Naive B cell (primary cell): ENCODE measurements around the gene TMED5. TPM values are rescaled to one million over a fixed set of nuclear protein-coding genes. Genes with fewer than 3 reads are reported as not detected.
"Not testable (repeated sequence)": the region's sequence is repeated elsewhere in the genome, so short reads cannot be mapped to it uniquely, and the experiment has no call there.

Experiments
- ATAC-seq, 2 donors: fragments of 150-1000 bp; cut with Tn5 transposase; 2 replicates each; pipeline ENCODE4 v1.10.0; 2021; ENCODE audit warnings: low read depth in 2 of 2, mild to moderate bottlenecking in 2 of 2, moderate library complexity in 2 of 2
- DNase-seq: peaks from one replicate; pipeline ENCODE4 v3.0.0; 2022
- H3K27ac Mint-ChIP-seq, 6 donors: one replicate each; pipeline ENCODE4 v1.8.0; 2020 to 2022; ENCODE audit warnings: mild to moderate bottlenecking in 6 of 6, mixed read lengths in 6 of 6, moderate library complexity in 5 of 6, inconsistent platforms in 2 of 6
- H3K27me3 Mint-ChIP-seq, 3 donors: one replicate each; pipeline ENCODE4 v1.8.0; 2021 to 2022; ENCODE audit warnings: mixed read lengths in 3 of 3, mild to moderate bottlenecking in 1 of 3
- H3K36me3 Mint-ChIP-seq, 2 donors: one replicate each; pipeline ENCODE4 v1.8.0; 2020 to 2022; ENCODE audit warnings: mixed read lengths in 2 of 2, inconsistent platforms in 1 of 2, mild to moderate bottlenecking in 1 of 2
- H3K4me1 Mint-ChIP-seq, 3 donors: one replicate each; pipeline ENCODE4 v1.8.0; 2020 to 2022; ENCODE audit warnings: mixed read lengths in 3 of 3, inconsistent platforms in 1 of 3, mild to moderate bottlenecking in 1 of 3, moderate library complexity in 1 of 3
- H3K4me3 Mint-ChIP-seq, 8 donors: one replicate each; pipeline ENCODE4 v1.8.0; 2020 to 2022; ENCODE audit warnings: mild to moderate bottlenecking in 8 of 8, mixed read lengths in 8 of 8, moderate library complexity in 8 of 8, inconsistent platforms in 2 of 8
- H3K9me3 Mint-ChIP-seq, 7 donors: one replicate each; pipeline ENCODE4 v1.8.0; 2020 to 2022; ENCODE audit warnings: mixed read lengths in 7 of 7, mild to moderate bottlenecking in 5 of 7, inconsistent platforms in 2 of 7, moderate library complexity in 1 of 7
- polyA plus RNA-seq, 6 donors: library from polyadenylated mRNA; unstranded; fragments of 300-500 nt; fragmentation: Illumina TruSeq; gene quantifications; one replicate each; pipeline ENCODE4 v1.2.3, GENCODE V29; 2021; ENCODE audit warnings: low read depth in 6 of 6

TMED5 gene
- polyA plus RNA-seq, result 10 to 100 TPM; 18.1 to 25.9 (median 22.8) TPM

- Mint-ChIP-seq H3K27me3 (no peaks in the 10 kb centered on the region), H3K4me3 (peak within 1 kb of the TSS; percentile 88 to 99 (median 98)), H3K36me3 (peaks cover 0 to 4% of the 10 kb centered on the region in 2 donors), H3K4me1 (peaks cover 28 to 49% (median 45%) of the 10 kb centered on the region in 3 donors), H3K9me3 (no peaks in the 10 kb centered on the region), H3K27ac (peak within 1 kb of the TSS; percentile 92 to 99 (median 99))
- peak; percentile 78 to 79 for ATAC-seq
- peak; percentile 99 for DNase-seq
Observed at GRCh38 chr1:93179886-93180722, at the start of gene TMED5. TSS of gene TMED5 (minus strand) at chr1:93180413. CDS start at chr1:93180242, 171 bp downstream.

- H3K9me3 Mint-ChIP-seq, result peaks cover 0 to 3% (median 0%) of the 10 kb centered on the region in 7 donors
- no peak for DNase-seq
- H3K4me1 Mint-ChIP-seq, result peaks cover 16 to 36% (median 27%) of the 10 kb centered on the region in 3 donors
- no peak for ATAC-seq
- H3K4me3 Mint-ChIP-seq, result no peak overlapping the region
- H3K27me3 Mint-ChIP-seq, result no peaks in the 10 kb centered on the region
- no peaks in the 10 kb centered on the region for H3K36me3 Mint-ChIP-seq
- no peak overlapping the region for H3K27ac Mint-ChIP-seq
Observed at GRCh38 chr1:93223023-93223675, 42.9 kb upstream of the TMED5 start.

GRCh38 chr1:93221913-93222312, 41.7 kb upstream of the TMED5 start:
- ATAC-seq (no peak), DNase-seq (no peak)
- H3K27me3 Mint-ChIP-seq, result no peaks in the 10 kb centered on the region
- H3K27ac Mint-ChIP-seq, result peak overlapping the region in 1 of 6 donors; percentile 38
- H3K9me3 Mint-ChIP-seq, result peaks cover 0 to 3% (median 0%) of the 10 kb centered on the region in 7 donors
- H3K4me3 Mint-ChIP-seq, result no peak overlapping the region
- H3K4me1 Mint-ChIP-seq, result peaks cover 16 to 36% (median 27%) of the 10 kb centered on the region in 3 donors
- H3K36me3 Mint-ChIP-seq, result peaks cover 0 to 4% of the 10 kb centered on the region in 2 donors

GRCh38 chr1:93220716-93221115, 40.5 kb upstream of the TMED5 start:
- ATAC-seq, H3K27me3 Mint-ChIP-seq, H3K9me3 Mint-ChIP-seq, DNase-seq, H3K36me3 Mint-ChIP-seq: not testable (repeated sequence)
- H3K4me1 Mint-ChIP-seq, result peaks cover 13 to 31% (median 23%) of the 10 kb centered on the region in 3 donors
- peak overlapping the region in 1 of 8 donors; percentile 53 for H3K4me3 Mint-ChIP-seq
- peak overlapping the region in 1 of 6 donors; percentile 18 for H3K27ac Mint-ChIP-seq

- DNase-seq (no peak), ATAC-seq (peak; percentile 52 to 59)
- H3K9me3 Mint-ChIP-seq, result peaks cover 0 to 3% (median 0%) of the 10 kb centered on the region in 7 donors
- H3K4me1 Mint-ChIP-seq, result peaks cover 8 to 21% (median 14%) of the 10 kb centered on the region in 3 donors
- peak overlapping the region in 5 of 6 donors; percentile 34 to 80 (median 43) for H3K27ac Mint-ChIP-seq
- no peaks in the 10 kb centered on the region for H3K27me3 Mint-ChIP-seq
- peak overlapping the region; percentile 23 to 82 (median 66) for H3K4me3 Mint-ChIP-seq
- peaks cover 0 to 4% of the 10 kb centered on the region in 2 donors for H3K36me3 Mint-ChIP-seq
Observed at GRCh38 chr1:93219443-93219842, 39.2 kb upstream of the TMED5 start.

- Mint-ChIP-seq H3K9me3 (no peaks in the 10 kb centered on the region), H3K27me3 (no peaks in the 10 kb centered on the region), H3K4me3 (no peak overlapping the region), H3K36me3 (peaks cover 7 to 17% of the 10 kb centered on the region in 2 donors), H3K27ac (peak overlapping the region in 2 of 6 donors; percentile 24 to 28), H3K4me1 (peaks cover 8 to 13% (median 12%) of the 10 kb centered on the region in 3 donors)
- ATAC-seq (no peak), DNase-seq (no peak)
Observed at GRCh38 chr1:93215322-93215721, 35.1 kb upstream of the TMED5 start.

GRCh38 chr1:93207211-93207610, 27.0 kb upstream of the TMED5 start:
- no peak for ATAC-seq
- Mint-ChIP-seq H3K27me3 (no peaks in the 10 kb centered on the region), H3K27ac (no peak overlapping the region)

GRCh38 chr1:93206567-93206954, 26.3 kb upstream of the TMED5 start:
- Mint-ChIP-seq H3K4me1 (no peaks in the 10 kb centered on the region), H3K36me3 (peaks cover 0 to 11% of the 10 kb centered on the region in 2 donors), H3K4me3 (no peak overlapping the region), H3K27me3 (no peaks in the 10 kb centered on the region), H3K27ac (no peak overlapping the region), H3K9me3 (no peaks in the 10 kb centered on the region)
- DNase-seq (no peak), ATAC-seq (no peak)

More at GRCh38 chr1:93207211-93207610, 27.0 kb upstream of the TMED5 start:
- DNase-seq, result no peak
- Mint-ChIP-seq H3K9me3 (no peaks in the 10 kb centered on the region), H3K36me3 (peaks cover 0 to 11% of the 10 kb centered on the region in 2 donors), H3K4me1 (no peaks in the 10 kb centered on the region), H3K4me3 (no peak overlapping the region)

GRCh38 chr1:93205892-93206566, 25.8 kb upstream of the TMED5 start:
- DNase-seq (no peak), ATAC-seq (no peak)
- H3K27me3 Mint-ChIP-seq, result no peaks in the 10 kb centered on the region
- peaks cover 0 to 11% of the 10 kb centered on the region in 2 donors for H3K36me3 Mint-ChIP-seq
- peak overlapping the region in 2 of 6 donors; percentile 17 to 28 for H3K27ac Mint-ChIP-seq
- H3K4me1 Mint-ChIP-seq, result no peaks in the 10 kb centered on the region
- no peaks in the 10 kb centered on the region for H3K9me3 Mint-ChIP-seq
- no peak overlapping the region for H3K4me3 Mint-ChIP-seq

GRCh38 chr1:93200714-93201113, 20.5 kb upstream of the TMED5 start:
- no peaks in the 10 kb centered on the region for H3K9me3 Mint-ChIP-seq
- H3K27ac Mint-ChIP-seq, result no peak overlapping the region
- no peak overlapping the region for H3K4me3 Mint-ChIP-seq
- DNase-seq (no peak), ATAC-seq (no peak)
- H3K36me3 Mint-ChIP-seq, result peaks cover 0 to 17% of the 10 kb centered on the region in 2 donors
- H3K27me3 Mint-ChIP-seq, result no peaks in the 10 kb centered on the region
- peaks cover 0 to 6% (median 4%) of the 10 kb centered on the region in 3 donors for H3K4me1 Mint-ChIP-seq

GRCh38 chr1:93200086-93200620, 19.9 kb upstream of the TMED5 start:
- Mint-ChIP-seq H3K9me3 (no peaks in the 10 kb centered on the region), H3K27me3 (no peaks in the 10 kb centered on the region)

GRCh38 chr1:93199150-93199549, 18.9 kb upstream of the TMED5 start:
- H3K9me3 Mint-ChIP-seq, result no peaks in the 10 kb centered on the region
- peaks cover 4 to 12% (median 5%) of the 10 kb centered on the region in 3 donors for H3K4me1 Mint-ChIP-seq
- ATAC-seq, result no peak
- peaks cover 0 to 26% of the 10 kb centered on the region in 2 donors for H3K36me3 Mint-ChIP-seq
- DNase-seq, result no peak
- no peaks in the 10 kb centered on the region for H3K27me3 Mint-ChIP-seq
- no peak overlapping the region for H3K4me3 Mint-ChIP-seq
- H3K27ac Mint-ChIP-seq, result no peak overlapping the region

More at GRCh38 chr1:93200086-93200620, 19.9 kb upstream of the TMED5 start:
- no peak for ATAC-seq
- Mint-ChIP-seq H3K36me3 (peaks cover 0 to 23% of the 10 kb centered on the region in 2 donors), H3K4me1 (peaks cover 0 to 7% (median 4%) of the 10 kb centered on the region in 3 donors), H3K4me3 (no peak overlapping the region), H3K27ac (no peak overlapping the region)
- no peak for DNase-seq

- Mint-ChIP-seq H3K27ac (peak overlapping the region in 3 of 6 donors; percentile 6 to 43 (median 19)), H3K4me3 (no peak overlapping the region), H3K36me3 (peaks cover 0 to 30% of the 10 kb centered on the region in 2 donors), H3K9me3 (no peaks in the 10 kb centered on the region), H3K4me1 (peaks cover 4 to 12% (median 5%) of the 10 kb centered on the region in 3 donors), H3K27me3 (no peaks in the 10 kb centered on the region)
- DNase-seq, result no peak
- ATAC-seq, result no peak
Observed at GRCh38 chr1:93196591-93196990, 16.4 kb upstream of the TMED5 start.
